ENCODE data around the gene CENPT.

Gene CENPT

GRCh38 chr16:67886387-67886786 lies 38.9 kb upstream of the CENPT start:
- TF ChIP-seq CTCF (conservative IDR thresholded peaks at IDR 0.05; ENCODE audit: low read depth, low read length), result no peak
- DNase-seq (ENCODE audit: low read depth), result no peak
- H3K4me3 ChIP-seq (ENCODE audit: low read depth, low read length), result no peak overlapping the region

- DNase-seq (ENCODE audit: low read depth), result no peak
- no peak for TF ChIP-seq CTCF (conservative IDR thresholded peaks at IDR 0.05; ENCODE audit: low read depth, low read length)
- H3K4me3 ChIP-seq (ENCODE audit: low read depth, low read length), result no peak overlapping the region
Measured at GRCh38 chr16:67885976-67886375, 38.5 kb upstream of the CENPT start.

GRCh38 chr16:67885545-67885944 lies 38.1 kb upstream of the CENPT start:
- no peak overlapping the region for H3K4me3 ChIP-seq (ENCODE audit: low read depth, low read length)
- TF ChIP-seq CTCF (conservative IDR thresholded peaks at IDR 0.05; ENCODE audit: low read depth, low read length), result no peak

GRCh38 chr16:67884684-67885083 lies 37.2 kb upstream of the CENPT start, which contains the start of gene NRN1L:
Gene NRN1L, plus strand, starts transcription at chr16:67884885. Its CDS starts 19 bp downstream, at chr16:67884904.
- H3K4me3 ChIP-seq (ENCODE audit: low read depth, low read length), result no peak within 1 kb of the TSS
- no peak for TF ChIP-seq CTCF (conservative IDR thresholded peaks at IDR 0.05; ENCODE audit: low read depth, low read length)
- DNase-seq (ENCODE audit: low read depth), result peak; percentile 95

More at GRCh38 chr16:67885545-67885944, 38.1 kb upstream of the CENPT start:
- DNase-seq (ENCODE audit: low read depth), result no peak

GRCh38 chr16:67883872-67884261 lies 36.4 kb upstream of the CENPT start:
- TF ChIP-seq CTCF (conservative IDR thresholded peaks at IDR 0.05; ENCODE audit: low read depth, low read length), result peak; percentile 88
- peak; percentile 64 for DNase-seq (ENCODE audit: low read depth)

GRCh38 chr16:67883146-67883871 lies 35.8 kb upstream of the CENPT start:
- no peak for DNase-seq (ENCODE audit: low read depth)
- no peak for TF ChIP-seq CTCF (conservative IDR thresholded peaks at IDR 0.05; ENCODE audit: low read depth, low read length)
- no peak overlapping the region for H3K4me3 ChIP-seq (ENCODE audit: low read depth, low read length)

More at GRCh38 chr16:67883872-67884261, 36.4 kb upstream of the CENPT start:
- H3K4me3 ChIP-seq (ENCODE audit: low read depth, low read length), result no peak overlapping the region
